T-helper 1 cell treated with Interleukin-12 subunit alpha and Interleukin-12 subunit beta and Interleukin-4 antibody, amounts not matched to agents 30 ng/mL and 1 ng/mL, for 36 hours (primary cell): Measurements from ENCODE around the gene OFD1. TPM values are rescaled to one million over a fixed set of nuclear protein-coding genes. Genes with fewer than 3 reads are reported as not detected.

Source experiments
- intact Hi-C: fragments of 100-400 bp; cut with micrococcal nuclease; formaldehyde crosslinking; loops from one replicate; pipeline ENCODE4 v1.15.1; 2024
- total RNA-seq: library from RNA; stranded (reverse); gene quantifications from 2 replicates; pipeline ENCODE4 v1.2.3, GENCODE V29; 2022

OFD1 gene
- total RNA-seq, 1 donor from 2014 or later: 28.2 TPM

- intact Hi-C loops: loop anchor here (1.0 kb wide), 1 partner anchor 282 kb away; no protein-coding TSS in a partner anchor
These were observed 15.7 kb downstream of the OFD1 start for GRCh38 chrX:13750204-13750603.

GRCh38 chrX:13750812-13751211 lies 16.3 kb downstream of the OFD1 start:
- intact Hi-C loops: loop anchor here (1.0 kb wide), 1 partner anchor 281 kb away; no protein-coding TSS in a partner anchor

GRCh38 chrX:13752141-13752540 lies 17.6 kb downstream of the OFD1 start:
- intact Hi-C loops: no loop called here

- intact Hi-C loops: no loop called here
These were observed 18.1 kb downstream of the OFD1 start for GRCh38 chrX:13752646-13753045.

DNA sequence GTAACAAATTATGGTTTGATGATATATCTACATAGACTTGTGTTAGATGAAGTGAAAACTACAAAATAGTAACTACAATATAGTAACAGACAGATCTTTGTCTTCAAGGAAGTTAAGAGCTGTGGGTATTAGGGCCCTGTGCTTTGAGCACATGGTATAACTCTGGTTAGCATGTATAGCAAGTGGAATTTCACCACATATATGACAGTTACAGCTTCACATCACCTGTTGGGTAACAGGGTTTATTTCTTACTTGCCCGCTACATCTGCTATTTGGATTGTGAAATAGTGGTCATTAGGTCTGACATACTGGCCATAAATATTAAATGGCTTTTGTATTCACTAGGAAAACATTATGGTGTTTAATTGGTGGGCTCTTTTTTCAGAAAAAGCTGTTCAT lies 20.2 kb downstream of the OFD1 start:
- intact Hi-C loops: no loop called here

GRCh38 chrX:13755254-13755653 lies 20.7 kb downstream of the OFD1 start:
- intact Hi-C loops: no loop called here

DNA sequence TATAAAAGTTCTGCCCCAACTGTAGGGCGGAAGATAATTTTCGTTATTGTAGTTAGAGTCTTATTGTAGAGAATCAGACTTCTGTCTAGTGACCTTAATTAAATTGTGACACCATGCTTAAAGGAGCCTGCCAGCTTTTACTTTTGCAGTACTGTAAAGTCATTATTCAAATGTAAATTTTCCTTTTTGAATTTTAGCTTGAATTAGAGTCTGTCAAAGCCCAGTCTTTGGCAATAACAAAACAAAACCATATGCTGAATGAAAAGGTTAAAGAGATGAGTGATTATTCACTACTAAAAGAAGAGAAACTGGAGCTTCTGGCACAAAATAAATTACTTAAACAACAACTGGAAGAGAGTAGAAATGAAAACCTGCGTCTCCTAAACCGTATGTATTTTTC lies 21.8 kb downstream of the OFD1 start:
- intact Hi-C loops: no loop called here

DNA sequence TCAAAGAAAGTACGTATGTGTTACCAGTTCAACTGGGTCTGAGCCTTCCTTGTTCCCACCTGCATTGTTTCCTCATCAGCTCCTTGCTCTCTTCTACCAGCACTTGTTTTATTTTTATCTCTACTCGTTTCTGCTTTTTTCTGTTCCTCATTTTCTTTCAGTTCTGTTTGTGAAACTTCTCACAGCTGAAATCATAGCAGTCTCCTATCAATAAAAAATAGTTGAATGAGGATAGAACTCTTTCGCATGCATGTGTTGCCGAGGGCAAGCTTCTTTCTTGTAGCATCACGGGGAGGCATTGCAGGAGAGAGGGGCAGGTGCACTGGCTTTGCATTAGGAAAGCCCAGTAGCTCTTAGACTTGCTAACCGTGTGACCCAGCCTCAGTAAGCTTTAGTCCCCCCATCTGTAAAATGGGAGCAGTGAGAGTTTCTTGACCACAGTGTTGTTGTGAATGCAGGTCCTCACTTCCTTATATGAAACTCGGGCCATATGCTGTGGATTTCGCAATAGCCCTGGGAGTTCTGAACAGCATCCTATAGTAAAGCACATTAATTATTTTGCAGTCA lies 24.7 kb downstream of the OFD1 start:
- intact Hi-C loops: no loop called here

DNA sequence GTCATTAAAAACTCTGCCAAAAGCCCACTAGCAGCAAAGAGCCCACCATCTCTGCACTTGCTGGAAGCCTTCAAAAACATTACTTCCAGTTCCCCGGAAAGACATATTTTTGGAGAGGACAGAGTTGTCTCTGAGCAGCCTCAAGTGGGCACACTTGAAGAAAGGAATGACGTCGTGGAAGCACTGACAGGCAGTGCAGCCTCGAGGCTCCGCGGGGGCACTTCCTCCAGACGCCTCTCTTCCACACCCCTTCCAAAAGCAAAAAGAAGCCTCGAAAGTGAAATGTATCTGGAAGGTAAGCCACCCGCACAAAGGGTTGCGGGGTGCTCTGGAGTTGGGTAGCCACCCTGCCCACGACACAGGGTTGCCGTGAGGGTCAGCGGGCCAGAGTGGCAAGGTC lies 25.9 kb downstream of the OFD1 start:
- intact Hi-C loops: no loop called here

DNA sequence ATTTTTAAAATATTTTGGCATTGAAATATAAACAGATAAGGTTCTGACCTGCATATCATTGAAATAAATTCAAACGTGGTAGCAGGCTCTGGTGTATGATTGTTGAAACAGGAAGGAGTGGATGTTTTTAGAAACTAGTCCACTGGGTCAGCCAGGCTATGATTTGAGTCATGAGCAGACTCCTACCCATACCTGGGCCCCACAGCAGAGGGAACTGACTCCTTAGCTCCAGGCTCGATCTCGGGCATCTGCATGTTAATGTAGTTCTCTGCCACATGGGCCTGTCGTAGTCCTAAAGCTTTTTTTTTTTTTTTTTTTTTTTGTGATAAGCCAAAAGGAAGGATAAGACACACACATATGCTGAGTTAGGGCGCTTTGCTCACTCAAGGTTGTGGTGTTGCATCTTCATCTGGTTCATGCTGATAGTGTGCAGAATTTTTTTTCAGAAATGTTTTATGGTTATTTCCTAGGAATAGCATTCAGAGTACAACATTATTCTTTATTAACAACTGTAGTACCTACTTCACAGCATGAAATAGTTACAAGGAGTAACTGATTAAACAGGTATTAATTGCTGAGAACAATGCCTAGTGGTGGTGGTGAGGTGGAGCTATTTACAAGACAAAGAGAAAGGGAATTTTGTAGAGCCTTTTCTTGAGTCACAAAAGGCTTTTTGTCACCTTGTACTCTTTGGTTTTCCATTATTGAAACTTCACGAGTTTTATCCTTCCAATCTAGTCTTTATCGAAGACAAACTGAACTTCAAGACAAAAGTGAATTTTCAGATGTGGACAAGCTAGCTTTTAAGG lies 27.3 kb downstream of the OFD1 start:
- intact Hi-C loops: no loop called here

GRCh38 chrX:13763489-13763888 lies 28.9 kb downstream of the OFD1 start:
- intact Hi-C loops: no loop called here

DNA sequence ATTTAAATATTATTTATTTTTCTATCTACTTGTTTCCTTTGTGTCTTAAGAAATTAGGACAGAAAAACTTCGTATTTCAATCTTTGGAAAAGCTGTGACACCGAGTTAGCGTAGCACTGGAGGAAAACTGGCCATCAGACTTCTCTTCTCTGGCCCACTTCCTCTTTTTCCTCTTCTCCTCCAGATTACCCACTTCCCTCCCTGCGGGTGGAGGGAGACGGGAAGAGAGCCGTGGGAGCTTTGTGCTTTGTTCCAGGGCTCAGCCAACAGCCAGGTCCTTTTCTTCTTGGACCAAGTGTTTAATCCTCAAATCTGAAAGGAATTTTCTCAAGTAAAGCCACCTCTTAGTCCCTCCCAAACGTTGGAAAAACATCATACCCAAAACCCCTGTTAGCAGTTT lies 29.7 kb downstream of the OFD1 start:
- intact Hi-C loops: no loop called here

DNA sequence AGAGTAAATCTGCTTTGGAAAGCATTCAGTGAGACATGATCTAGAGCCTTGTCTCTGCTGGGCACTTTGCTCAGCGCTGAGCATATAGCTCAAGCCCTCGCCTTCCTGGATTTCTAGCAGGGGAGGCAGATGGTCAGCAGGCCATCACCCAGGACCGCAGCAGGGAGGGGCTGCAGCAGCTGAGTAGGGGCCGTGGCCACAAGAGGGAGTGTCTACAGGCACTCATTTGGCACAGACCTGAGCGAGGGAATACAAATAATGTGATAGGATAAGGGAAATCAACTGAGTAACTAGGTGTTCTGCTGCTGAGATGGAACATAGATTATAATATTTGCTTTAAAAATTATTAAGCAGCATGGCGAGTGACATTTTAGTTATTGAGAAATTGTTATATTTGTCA lies 30.2 kb downstream of the OFD1 start:
- intact Hi-C loops: no loop called here

- intact Hi-C loops: no loop called here
These were observed 34.4 kb downstream of the OFD1 start for GRCh38 chrX:13768939-13769338.

DNA sequence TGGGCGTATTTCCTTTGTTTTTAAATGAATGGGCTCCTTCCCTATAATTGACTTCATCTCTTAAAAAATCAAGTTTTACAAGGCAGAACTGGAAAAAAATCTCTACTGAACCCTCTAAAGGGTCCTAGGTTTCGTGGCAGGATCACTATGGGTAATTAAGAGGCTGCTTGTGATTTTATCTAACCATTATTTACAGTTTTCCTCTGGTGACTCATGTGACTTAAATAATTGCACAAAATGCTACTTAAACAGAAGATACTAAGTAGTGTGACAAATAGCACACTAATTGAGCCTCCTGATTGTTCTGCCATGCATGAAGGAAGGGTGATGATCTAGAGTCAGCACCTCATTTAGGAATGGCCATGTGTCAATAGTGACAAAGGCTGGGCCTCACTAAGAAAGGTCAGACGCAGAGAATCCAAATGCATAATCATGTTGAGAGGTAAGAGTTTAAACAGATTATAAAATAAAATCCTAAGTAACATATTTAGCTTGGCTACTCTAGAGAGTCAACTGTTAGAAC lies 35.5 kb downstream of the OFD1 start:
- intact Hi-C loops: no loop called here

- intact Hi-C loops: no loop called here
These were observed 40.1 kb downstream of the OFD1 start for GRCh38 chrX:13774696-13775095.

- intact Hi-C loops: no loop called here
These were observed 41.3 kb downstream of the OFD1 start for GRCh38 chrX:13775837-13776236.

DNA sequence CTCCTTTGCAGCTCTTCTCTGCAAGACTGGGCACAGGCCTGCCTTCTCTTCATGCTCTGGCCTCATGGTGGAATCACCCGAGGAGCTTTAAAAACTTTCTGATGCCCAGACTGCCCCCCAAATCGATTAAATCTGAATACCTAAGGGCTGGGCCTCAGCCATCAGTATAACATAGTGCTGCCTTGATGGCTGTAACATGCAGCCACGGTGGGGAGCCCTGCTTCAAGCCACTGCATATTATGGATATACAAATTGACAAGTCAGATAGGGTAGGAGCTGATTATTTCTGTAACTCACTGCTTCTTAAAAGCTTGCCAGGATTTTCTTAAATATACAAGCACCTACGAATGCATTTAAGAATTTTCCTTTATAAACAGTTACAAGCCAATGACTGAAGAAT lies 41.8 kb downstream of the OFD1 start:
- intact Hi-C loops: no loop called here

GRCh38 chrX:13778916-13779315 lies 44.4 kb downstream of the OFD1 start:
- intact Hi-C loops: no loop called here

GRCh38 chrX:13780868-13781427 lies 46.4 kb downstream of the OFD1 start:
- intact Hi-C loops: no loop called here

- intact Hi-C loops: no loop called here
These were observed 51.5 kb downstream of the OFD1 start for GRCh38 chrX:13786048-13786447.
